Activated CD4-positive, alpha-beta T cell treated with anti-CD3 and anti-CD28 coated beads, Interleukin-2, amount 50 U/mL, for 24 hours (primary cell): ENCODE data around the gene SMIM22.

ENCODE experiments used
- DNase-seq, 2 donors: peaks; one replicate each; pipeline ENCODE4 v3.0.0-alpha.2; 2020; ENCODE audit warnings: low read depth in 1 of 2, low spot score in 1 of 2

SMIM22 gene

DNA sequence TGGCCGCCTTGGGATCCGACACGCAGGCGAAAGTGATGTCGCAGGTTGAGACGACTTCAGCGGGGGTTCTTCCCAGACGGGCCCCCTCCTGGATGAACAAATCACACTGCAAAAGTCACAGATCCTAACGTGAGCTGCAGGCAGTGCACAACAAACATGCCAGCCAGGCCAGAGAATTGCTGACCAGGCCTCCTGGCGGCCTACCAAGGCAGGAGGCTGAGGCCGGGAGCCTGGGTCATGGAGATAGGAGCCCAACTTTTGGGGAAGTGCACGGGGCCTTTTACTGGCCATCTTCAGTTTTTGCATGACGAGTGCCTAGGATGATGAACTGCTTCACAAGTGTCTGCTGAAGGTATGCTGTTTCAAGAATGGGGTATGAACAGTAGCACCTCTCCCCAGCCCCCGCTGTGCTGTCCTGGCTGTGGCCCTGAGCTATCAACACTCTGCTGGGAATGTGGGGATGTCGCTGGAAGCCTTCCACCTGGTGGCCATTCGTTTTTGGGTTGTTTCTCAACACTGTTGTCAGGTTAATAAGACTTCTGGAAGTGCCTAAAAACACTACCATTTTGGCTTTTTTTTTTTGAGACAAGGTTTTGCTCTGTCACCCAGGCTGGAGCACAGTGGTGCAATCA lies 19.5 kb downstream of the SMIM22 start:
- DNase-seq = no peak

DNA sequence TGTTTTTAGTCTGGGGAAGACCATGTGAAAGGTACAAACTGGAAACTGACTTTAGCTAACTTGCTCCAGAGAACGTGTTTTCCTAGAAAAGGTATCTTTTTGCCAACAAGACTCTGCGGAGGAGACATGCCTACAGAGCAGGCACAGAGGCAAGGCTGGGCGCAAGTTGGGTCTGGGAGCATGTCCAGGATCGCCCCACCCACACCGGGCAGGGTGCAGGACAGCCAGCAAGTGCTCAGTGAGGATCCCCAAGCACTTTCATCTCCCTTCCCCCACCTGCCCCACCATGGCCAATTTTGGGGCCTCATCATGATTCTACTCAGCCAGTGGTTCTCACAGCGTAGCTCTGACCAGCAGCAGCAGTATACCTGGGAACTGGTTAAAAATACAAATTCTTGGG lies 25.5 kb downstream of the SMIM22 start:
- no peak for DNase-seq

DNA sequence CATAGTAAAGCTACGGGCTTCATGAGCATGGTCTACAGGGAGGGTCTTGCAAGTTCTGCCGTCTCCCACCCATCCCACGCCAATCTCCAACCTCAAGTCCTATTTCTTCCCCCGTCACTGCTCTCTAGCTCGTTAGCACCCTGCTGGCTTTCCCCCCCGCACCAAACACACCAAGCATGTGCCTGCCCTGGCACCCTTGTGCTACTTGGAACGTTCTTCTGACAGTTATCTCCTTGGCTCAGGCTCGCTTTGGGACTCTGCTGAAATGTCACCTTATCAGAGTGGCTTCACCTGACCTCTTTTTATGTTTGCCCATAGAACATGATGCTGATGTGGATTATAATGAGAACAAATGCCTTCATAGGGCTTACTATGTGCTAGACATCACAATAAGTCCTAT lies 30.0 kb downstream of the SMIM22 start:
- no peak for DNase-seq

DNA sequence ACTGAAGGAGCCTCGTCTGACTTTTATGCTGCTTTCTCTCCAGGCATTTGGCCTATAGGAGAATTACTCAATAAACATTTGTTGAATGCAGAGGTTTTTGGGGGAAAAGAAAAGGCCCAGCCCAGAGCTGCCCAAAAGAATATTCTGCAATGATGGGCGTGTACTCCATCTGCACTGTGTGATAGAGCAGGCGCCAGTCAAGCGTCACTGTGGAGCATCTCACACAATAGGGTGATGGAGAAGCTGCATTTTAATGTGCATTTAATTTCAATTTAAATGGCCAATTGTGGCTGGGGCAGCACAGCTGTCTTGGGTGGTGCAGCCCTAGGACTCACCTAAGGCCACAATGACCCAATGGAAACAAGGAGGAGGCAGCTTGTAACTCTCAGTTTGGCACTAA lies 31.4 kb downstream of the SMIM22 start:
- no peak for DNase-seq

DNA sequence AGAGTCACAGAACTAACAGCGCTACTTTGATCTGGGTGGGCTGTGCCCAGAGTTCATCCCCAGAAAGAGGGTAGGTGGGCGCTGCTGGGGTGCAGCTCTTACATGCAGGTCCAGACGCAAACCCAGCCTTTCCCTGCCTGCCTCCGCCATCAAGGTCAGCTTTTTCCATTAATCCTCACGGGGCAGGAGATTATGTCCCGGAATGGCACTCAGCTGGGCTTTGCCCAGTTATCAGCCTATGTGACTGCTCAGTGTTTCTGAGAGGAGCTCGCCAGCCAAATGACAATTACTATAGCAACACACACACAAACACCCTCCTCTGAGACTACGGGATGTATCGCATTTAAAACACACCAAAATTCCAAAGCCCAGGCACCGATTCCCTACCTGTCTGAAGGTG lies 31.8 kb downstream of the SMIM22 start:
- no peak for DNase-seq

DNA sequence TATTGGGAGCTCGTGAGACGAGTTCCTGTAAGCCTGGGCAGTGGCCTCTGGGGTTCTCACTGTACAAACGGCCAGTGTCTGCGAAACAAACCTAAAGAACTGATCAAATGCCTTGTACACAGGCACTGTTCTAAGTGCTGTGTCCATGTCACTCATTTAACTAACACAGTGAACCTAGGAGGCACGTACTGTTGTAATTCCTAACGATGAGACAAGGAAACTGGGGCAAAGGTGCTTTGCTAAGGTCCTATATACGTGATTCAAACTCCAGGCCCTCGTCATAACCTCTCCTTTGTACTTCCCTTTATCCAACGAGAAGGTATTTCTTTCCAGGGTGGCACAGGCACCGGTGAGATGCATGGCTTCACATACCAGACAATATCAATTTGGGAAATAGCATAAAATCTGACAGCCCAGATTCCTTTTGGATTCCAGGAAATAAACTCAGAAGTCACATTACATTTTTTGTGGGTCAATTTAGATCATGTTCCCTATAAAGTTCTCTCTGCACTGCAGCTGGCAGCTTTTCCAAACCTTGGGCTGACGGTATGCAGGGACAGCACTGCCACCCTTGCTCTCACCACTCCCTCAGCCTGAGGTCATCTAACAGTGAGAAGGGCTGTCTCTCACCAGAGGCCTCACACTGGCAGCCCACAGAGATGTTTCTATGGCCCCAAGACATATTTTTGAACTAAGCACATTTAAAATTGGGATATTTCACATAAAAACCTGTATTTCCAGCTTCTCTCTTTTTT lies 33.6 kb downstream of the SMIM22 start:
- DNase-seq = no peak

DNA sequence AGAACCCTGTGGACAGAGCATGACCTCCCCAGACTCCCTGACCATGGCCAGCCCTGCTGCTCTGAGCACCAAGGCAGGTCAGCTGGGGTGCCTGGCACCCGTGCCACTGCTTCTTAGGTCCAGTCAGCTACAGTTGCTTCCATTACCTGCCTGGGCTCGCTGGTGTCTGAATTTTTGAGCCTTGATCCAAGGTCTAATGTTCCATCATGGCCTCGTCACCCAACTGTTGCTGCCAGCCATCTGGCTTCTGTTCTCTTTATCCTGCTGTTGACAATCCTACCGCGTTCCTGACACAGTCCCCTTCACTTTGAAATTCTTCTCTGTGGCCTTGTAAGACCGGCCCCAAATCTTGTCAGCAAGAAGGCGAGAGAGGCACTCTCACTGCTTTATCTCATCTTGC lies 35.2 kb downstream of the SMIM22 start:
- DNase-seq = no peak

DNA sequence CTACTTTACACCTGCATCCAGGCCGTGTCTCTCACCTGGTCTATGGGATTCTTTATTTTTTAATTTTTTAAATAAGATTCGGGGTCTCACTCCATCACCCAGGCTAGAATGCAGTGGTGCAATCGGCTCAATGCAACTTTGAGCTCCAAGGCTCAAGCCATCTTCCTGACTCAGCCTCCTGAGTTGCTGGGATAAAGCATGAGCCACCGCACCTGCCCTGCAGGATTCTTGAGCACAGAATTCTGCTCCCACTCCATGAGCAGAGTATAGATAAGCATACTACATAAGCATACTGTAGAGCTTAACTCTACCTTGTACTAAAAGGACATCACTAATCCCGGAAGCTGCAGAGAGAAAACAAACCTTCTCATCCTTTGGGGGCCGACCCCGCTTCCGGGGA lies 36.4 kb downstream of the SMIM22 start:
- DNase-seq = no peak

DNA sequence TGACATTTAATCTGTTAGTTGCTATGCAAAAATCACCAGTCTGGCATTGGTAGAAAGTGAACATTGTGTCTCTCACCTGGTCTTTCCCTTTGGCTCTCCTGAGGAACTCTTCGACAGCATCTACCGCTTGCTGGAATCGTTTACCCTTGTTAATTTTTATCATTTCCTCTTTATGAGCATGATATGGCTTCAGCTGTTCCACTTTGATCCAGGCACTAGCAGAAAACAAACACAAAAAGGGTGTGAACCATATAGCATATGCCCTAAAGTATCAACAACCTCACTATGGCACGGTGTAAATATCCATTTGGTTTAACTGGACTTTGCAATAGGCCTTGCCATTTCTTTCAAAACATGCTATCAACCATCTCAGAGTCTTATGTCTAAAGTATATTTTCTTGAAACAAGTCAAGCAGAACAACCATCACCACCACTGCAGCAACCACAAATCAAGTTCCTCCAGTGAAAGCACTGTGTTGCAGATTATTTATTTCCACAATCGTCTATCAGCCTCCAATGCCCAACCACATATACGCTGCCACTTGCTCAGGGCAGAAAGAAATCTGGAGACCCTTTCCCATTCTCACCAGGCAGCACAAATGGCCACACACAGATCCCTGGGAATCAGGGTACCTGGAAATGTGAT lies 37.7 kb downstream of the SMIM22 start:
- DNase-seq = no peak

DNA sequence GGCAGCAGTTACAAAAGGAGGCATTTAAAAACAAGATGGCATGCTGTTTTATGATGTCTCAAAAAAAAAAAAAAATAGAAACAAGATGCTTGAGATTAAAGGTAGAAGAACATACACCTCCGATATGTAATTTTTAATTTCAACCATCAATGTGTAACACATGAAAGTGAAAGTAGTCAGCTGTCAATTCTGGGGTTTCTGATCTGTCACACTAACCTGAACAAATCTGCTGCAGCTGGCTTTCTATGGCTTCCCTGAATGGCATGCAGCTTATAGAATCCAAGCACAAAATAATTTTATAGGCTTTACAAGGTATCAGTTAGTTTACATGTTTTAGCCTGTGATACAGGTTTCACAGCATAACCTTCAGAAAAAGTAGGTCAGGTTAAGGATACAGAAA lies 38.4 kb downstream of the SMIM22 start:
- no peak for DNase-seq

DNA sequence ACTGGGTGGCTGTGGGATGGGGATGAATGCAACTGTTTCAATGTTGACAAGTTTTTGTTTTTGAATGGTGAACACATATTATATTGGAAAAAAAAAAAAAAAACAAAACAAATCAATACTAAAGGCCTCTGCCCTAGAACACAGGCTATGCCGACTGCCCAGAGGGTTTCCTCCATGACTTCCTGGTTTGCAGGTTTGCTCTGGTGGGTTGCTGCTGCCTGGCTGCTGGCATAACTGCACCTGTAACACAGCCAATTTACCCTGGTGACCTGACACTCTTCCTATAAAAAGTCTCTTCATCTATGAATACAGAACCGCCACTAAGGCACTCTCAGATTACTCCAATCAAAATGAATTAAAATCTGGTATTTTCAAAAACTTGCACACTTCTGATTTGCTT lies 41.6 kb downstream of the SMIM22 start:
- DNase-seq = no peak

DNA sequence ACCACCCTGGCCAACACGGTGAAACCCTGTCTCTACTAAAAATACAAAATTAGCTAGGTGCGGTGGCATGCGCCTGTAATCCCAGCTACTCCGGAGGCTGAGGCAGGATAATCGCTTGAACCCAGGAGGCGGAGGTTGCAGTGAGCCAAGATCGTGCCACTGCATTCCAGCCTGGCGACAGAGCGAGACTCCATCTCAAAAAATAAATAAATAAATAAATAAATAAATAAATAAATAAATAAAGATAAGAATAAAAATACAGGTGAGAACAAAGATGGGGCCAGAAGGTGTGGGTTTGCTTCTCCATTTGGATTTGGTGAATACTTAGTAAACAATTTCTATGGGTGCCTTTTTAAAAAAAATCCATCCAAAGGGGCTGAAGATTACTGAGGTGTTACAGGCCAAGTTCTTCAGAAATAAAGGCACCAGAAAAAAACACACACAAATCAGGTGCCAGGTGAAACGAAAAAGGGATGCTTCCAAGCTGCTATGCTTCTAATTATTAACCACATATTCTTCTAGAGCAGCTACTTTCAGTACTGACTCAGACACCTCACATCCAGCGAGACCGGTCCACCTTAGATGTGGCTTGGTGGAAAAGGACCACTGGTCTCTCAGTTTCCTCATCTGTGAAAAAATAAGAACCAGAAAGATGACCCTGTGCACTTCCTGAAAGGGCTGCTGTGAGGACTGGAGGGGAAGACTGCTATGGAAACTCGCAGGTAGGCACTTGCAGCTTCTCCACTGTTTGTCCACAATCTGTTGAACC lies 42.7 kb downstream of the SMIM22 start:
- DNase-seq = no peak

DNA sequence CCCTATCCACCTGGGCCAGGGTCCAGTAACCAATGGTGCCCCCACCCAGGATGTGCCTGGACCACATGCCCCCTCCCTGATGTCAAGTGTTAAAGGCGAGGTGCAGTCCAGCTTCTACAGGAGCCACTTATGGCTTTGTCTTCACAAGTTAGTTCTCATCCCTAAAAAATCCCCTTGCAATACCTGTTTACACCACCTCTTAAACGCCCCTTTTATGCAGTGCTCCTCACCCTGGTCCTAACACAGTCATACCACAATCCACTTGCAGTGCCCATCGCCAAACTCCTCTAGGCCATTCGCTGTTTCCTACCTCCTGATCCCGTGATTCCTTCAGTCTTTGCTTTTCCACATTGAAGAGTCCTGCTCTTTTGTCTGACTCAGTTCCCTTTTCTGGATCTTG lies 44.8 kb downstream of the SMIM22 start:
- DNase-seq = no peak

DNA sequence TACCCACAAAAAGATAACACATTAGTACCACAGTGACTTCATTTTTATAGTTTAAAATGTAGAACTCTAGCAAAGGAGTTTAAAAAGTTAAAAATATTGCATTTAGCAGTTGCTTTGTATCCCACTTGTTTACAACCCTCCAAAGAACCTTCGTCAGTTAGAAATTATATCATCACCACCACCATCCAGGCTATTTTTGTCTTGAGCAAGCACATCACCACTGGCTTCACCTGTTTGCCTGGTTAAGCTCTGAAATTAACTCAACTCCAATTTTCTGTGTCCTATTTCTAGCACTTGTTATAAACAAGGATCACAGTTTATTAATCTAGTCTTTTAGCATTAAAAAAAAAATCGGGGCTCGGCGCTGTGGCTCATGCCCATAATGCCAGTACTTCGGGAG lies 45.8 kb downstream of the SMIM22 start:
- DNase-seq = no peak
